Globus pallidus (tissue), 1 donor: ENCODE results near the gene UFD1.

Experiments used
- DNase-seq: peaks from one replicate; pipeline ENCODE4 v3.0.0-alpha.2; 2015; ENCODE audit warnings: low spot score

Gene UFD1

GRCh38 chr22:19495562-19496323 is 16.8 kb upstream of the UFD1 start:
- DNase-seq: no peak

DNA sequence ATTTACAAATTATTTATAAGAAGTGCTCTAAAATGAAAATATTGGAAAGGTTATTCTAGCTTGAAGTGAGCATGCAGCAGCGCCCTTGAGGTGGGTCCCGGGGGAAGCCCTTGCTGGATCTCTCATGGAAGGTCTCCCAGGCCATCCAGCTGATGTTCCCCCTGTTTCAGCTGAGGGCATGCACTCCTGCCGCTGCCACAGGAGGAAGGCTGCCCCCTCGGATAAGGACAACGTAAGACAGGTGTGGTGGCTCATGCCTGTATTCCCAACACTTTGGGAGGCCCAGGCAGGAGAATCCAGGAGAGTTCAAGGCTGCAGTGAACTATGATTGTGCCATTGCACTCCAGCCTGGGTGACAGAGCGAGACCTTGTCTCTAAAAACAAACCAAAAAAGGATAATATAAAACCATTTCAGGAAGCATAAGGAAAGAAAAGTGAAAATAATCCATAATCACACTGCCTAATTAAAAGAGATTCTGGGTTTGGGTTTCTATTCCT is 15.7 kb upstream of the UFD1 start:
- DNase-seq: no peak

GRCh38 chr22:19494001-19494560 is 15.1 kb upstream of the UFD1 start:
- no peak for DNase-seq

DNA sequence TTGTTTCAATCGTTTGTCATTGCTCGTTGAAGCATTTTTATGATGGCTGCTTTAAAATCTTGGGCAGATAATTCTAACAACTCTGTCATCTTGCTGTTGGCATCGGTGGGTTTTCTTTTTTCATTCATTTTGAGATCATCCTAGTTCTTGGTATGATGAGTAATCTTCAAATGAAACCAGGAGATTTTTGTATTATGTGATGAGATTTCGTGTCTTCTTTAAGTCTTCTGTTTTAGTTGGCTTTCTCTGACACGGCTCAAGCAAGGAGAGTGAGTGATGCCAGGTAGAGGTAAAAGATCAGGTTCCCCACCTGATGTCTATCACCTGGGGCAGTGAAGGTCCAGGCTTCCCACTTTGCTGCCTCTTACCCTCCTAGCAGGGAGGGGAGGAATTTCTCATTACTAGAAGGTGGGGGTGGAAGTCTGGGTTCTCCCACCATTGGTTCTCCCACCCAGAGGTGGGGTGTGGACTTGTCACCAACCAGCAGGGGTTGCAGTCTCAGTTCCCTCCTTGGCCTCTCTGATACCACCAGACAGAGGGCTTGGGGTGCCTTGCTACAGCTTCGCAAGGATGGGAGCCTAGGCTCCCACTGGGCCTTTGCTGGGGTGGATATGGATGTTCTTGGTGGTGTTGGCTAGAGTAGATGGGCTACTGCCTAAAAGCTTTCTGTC is 13.6 kb upstream of the UFD1 start:
- no peak for DNase-seq

DNA sequence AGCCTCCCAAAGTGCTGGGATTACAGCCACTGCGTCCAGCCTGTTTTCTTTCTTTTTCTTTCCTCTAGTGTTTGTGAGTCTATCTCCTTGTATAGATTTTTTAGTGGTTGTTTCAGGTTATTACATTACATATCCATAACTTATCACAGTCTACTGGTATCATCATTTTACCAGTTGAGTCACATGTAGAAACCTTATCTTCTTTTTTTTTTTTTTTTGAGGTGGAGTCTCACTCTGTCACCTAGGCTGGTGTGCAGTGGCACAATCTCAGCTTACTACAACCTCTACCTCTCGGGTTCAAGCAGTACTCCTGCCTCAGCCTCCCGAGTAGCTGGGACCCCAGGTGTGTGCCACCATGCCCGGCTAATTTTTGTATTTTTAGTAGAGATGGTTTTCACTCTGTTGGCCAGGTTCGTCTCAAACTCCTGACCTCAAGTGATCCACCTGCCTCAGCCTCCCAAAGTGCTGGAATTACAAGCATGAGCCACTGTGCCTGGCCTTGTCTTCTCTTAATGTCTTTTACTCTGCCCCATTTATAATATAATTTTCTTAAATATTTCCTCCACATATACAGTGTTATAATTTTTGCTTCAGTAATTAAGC is 11.7 kb upstream of the UFD1 start:
- no peak for DNase-seq

- no peak for DNase-seq
These were observed 10.2 kb upstream of the UFD1 start for GRCh38 chr22:19488884-19489843.

DNA sequence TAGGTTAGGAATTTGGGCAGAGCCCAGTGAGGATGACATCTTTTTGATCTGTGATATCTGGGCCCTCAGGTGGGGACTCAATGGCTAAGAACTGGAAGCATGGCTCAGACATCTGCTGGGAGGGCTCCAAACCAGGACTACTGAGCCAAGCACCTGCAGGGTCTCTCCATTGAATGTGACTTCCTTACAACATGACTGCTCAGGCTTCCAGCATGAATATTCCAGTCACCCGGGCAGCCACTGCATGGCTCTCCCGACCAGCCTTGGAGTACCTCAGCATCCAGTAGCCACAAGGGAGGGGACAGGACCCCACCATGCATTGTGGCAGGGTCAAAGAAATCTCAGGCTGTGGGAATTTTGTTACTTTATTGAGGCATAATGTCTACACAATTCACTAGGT is 9.3 kb upstream of the UFD1 start:
- DNase-seq: no peak

DNA sequence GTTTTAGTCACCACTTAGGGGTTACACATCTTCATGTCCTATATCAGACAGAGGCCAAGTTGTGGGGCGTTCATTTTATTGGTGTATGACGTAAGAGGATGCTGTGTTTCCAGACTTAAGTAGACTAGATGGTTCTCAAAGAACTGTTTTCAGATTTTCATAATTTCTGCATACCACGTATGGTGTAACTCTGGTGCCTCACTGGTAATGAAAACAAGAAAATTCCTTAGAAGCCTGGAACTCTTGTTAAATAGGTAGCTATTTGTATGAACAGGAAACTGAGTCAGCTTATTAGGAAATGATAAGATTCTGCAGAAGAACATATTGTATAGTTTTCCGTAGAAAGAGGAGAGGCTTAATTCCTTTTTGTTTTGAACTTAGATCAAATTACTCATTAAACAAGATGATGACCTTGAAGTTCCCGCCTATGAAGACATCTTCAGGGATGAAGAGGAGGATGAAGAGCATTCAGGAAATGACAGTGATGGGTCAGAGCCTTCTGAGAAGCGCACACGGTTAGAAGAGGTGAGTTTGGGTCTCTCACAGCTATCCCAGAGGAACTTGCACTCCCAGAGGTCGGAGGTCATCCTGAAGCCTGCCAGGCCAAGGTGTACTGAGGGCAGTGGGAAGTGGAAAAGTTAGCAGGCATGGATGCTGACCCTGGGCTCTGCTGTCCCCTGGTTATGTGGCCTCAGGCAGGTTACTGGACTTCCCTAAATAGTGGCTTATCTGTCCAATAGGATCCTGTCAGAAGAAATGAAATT is 4.7 kb upstream of the UFD1 start:
- DNase-seq: no peak

GRCh38 chr22:19482297-19482696 is 3.3 kb upstream of the UFD1 start:
- no peak for DNase-seq

DNA sequence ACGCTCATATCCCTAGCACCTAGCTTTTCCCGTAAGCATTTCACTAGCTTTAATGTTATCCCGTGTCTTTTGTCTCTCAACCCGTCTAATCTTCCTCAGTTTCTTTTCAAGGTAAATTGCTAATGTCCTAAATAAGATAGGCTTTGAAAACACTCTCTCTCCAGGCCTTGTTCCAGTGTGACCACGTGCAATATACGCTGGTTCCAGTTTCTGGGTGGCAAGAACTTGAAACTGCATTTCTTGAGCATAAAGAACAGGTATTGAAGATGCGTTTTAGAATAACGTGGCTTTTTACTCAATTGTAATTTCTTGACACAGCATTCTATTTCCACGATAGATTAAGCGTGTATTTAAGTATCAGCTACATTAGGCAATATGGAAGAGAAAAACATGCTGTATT is 1.8 kb upstream of the UFD1 start:
- no peak for DNase-seq

- no peak for DNase-seq
These were observed 1.2 kb upstream of the UFD1 start for GRCh38 chr22:19480173-19480568.

- peak; percentile 100 for DNase-seq
These were observed 571 bp upstream of the UFD1 start, which contains the start of gene CDC45 for GRCh38 chr22:19479355-19480172. TSS of gene CDC45 (plus strand) at chr22:19479920. CDS start at chr22:19479969, 49 bp downstream.

DNA sequence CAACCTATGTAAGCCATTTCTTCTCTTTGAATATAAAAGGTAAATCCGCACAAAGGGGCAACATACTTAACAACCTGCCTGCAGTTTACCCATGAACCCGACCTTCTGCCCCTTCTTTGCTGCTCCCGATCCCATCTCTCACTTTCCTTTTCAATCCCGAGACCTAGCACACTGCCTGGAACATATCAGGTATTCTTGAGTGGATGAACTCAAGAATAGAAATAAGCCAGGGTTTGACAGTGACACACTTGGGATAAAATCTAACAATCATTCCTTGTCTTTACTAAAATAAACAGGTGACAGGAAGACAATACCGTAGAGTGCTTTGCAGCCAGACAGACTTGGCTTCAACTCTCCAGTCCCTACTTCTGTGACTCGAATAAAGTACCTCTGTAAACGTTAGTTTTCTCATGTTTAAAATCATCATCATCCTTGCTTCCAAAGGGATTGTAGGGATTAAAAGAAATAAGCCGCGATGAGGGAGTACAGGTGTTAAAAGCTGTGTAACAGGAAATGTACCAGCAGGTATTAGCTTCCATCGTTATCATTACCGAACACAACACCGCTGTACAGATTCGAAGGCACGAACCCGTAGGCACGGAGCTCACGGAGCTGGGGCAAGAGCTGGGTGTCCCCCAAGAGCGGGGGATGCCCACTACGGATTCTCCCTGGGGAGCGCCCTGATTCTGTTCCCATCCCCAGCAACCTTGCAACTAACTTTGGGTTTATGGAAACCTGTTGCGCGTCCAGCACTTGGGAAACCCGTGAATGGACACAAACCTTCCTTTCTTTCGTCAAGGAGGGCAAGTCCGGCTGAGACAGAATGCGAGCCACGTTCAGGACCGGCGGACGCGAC is 720 bp downstream of the UFD1 start:
- no peak for DNase-seq

- no peak for DNase-seq
These were observed 1.5 kb downstream of the UFD1 start for GRCh38 chr22:19477321-19478044.

DNA sequence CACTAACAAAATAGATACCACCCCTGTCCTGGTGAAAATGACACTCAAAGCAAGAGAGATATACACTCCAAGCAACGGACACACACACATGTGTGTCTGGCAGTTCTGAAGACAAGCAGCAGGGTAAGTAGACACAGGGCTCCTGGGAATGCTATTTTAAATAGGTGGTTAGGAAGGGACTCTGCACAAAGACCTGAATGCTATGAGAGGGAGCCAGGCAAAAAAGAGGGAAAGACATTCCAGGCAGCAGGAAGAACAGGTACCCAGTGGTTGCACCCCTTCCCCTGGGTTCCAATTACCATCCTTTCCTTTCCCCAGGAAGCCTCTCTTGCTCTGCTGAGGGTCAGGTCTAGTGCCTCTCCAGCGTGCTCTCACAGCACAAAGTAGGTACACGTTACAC is 3.0 kb downstream of the UFD1 start:
- no peak for DNase-seq

- no peak for DNase-seq
These were observed 5.4 kb downstream of the UFD1 start for GRCh38 chr22:19473578-19473977.

- no peak for DNase-seq
These were observed 6.8 kb downstream of the UFD1 start for GRCh38 chr22:19472233-19472632.

DNA sequence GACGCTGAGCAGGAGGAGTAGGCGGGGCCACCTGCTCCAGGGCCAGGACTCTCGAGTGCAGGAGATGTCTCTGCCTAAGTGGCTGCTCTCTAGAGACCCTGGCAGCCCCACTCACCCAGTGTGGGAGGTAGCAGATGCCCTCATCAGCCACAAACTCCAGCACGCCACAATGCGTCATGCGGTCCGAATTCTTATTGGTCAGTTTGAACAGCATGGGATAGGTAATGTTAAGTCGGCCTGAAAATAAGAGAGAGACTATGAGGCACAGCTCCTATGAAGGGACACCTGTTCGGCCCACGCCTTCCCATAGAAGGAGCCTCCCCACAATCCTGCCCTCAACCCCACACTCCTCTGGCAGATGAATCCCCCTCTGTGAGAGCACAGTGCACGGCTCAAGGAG is 7.4 kb downstream of the UFD1 start:
- no peak for DNase-seq
